Activated CD8-positive, alpha-beta memory T cell treated with anti-CD3 and anti-CD28 coated beads for 36 hours (primary cell): ENCODE measurements around the gene TRIM27. TPM values are rescaled to one million over a fixed set of nuclear protein-coding genes. Genes with fewer than 3 reads are reported as not detected.
"Not testable (repeated sequence)": the region's sequence is repeated elsewhere in the genome, so short reads cannot be mapped to it uniquely, and the experiment has no call there.

ENCODE experiments used
- CTCF ChIA-PET: fragments of 350-600 bp; sonication (Branson Sonifier 250); formaldehyde crosslinking; loops from one replicate; lab custom pipeline; 2021; ENCODE audit warnings: antibody characterized with exemption; lab: Charles Lee
- POLR2A ChIA-PET: fragments of 350-600 bp; sonication (Branson Sonifier 250); formaldehyde crosslinking; loops from one replicate; lab custom pipeline; 2021; ENCODE audit warnings: antibody characterized with exemption; lab: Charles Lee
- total RNA-seq, 2 experiments: library from RNA; stranded (reverse); gene quantifications; one replicate each; pipeline ENCODE4 v1.2.3, GENCODE V29; 2021

The TRIM27 gene, protein sequence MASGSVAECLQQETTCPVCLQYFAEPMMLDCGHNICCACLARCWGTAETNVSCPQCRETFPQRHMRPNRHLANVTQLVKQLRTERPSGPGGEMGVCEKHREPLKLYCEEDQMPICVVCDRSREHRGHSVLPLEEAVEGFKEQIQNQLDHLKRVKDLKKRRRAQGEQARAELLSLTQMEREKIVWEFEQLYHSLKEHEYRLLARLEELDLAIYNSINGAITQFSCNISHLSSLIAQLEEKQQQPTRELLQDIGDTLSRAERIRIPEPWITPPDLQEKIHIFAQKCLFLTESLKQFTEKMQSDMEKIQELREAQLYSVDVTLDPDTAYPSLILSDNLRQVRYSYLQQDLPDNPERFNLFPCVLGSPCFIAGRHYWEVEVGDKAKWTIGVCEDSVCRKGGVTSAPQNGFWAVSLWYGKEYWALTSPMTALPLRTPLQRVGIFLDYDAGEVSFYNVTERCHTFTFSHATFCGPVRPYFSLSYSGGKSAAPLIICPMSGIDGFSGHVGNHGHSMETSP
- total RNA-seq = 10 to 100 TPM; 65.0 to 67.3 TPM

DNA sequence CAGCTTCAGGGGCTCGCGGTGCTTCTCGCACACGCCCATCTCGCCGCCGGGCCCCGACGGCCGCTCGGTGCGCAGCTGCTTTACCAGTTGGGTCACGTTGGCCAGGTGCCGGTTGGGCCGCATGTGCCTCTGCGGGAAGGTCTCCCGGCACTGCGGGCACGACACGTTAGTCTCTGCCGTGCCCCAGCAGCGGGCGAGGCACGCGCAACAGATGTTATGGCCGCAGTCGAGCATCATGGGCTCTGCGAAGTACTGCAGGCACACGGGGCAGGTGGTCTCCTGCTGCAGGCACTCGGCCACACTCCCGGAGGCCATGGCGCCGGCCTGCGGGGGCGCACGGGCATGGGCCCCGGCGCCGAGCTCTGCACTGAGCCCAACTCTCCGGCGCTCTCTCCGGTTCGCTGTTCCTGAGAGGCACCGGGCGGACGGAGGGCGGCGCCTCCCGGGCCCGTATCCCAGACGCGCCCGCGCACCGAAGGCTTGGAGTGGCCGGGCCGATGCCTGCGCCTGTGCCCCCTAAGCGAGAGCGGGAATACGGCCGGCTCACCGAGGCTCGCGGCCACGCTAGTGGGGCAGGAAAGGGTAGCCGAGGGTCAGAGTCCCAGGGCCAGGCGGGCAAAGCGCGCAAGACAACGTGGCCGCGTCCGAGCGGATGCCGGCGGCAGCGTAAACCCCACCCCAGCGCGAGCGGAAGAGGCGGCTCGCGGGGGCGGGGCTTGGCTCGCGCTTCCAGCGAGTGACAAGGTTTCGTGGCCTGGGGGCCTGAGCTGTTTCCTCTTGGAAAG is at the start of gene TRIM27:
Gene TRIM27 (minus strand): TSS at position 668 of the 785 bp plus-strand sequence. CDS start 353 bp downstream, at position 315.
- CTCF ChIA-PET = interaction anchor here (0.7 to 3.6 kb wide), 4 partner anchors 17 to 1793 kb away, joined by 4 to 23 read pairs (median 7); no protein-coding TSS in a partner anchor
- POLR2A ChIA-PET = interaction anchor here (0.6 to 1.8 kb wide), 9 partner anchors 13 to 819 kb away, joined by 3 to 12 read pairs (median 4); no protein-coding TSS in a partner anchor

DNA sequence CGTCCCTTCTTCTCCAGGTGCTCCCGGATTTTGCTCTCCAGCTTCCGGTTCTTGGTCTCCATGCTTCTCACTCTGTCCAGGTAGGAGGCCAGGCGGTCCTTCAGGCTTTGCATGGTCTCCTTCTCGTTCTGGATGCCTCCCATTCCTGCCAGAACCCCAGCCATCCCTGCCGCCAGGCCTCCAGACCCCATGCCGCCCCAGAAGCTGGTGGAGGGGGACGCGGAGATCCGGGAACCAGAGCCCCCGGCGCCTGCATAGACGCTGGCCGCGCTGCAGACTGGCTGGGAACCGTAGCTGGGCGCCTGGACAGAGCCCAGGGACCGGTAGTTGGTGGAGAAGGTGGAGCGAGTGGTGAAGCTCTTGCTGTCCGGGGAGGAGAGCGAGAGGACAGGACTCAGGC is 46.3 kb upstream of the TRIM27 start:
- CTCF ChIA-PET, POLR2A ChIA-PET: not testable (repeated sequence)

DNA sequence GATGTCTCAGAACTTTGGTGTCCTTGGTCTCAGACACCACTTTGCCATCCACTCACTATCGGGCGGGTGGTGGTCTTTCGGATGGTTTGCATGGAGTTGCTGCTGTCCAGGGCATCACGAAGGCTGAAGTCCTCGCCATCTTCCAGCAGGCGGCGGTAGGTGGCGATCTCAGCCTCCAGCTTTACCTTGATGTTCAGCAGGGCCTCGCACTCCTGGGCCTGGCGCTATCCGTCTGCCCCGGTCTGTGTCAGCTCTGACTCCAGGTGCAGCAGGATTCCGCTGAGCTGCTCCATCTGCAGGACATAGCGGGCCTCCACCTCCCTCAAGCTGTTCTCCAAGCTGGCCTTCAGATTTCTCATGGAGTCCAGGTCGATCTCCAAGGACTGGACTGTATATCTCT is 45.3 kb upstream of the TRIM27 start:
- CTCF ChIA-PET = no interaction called here
- POLR2A ChIA-PET = no interaction called here

DNA sequence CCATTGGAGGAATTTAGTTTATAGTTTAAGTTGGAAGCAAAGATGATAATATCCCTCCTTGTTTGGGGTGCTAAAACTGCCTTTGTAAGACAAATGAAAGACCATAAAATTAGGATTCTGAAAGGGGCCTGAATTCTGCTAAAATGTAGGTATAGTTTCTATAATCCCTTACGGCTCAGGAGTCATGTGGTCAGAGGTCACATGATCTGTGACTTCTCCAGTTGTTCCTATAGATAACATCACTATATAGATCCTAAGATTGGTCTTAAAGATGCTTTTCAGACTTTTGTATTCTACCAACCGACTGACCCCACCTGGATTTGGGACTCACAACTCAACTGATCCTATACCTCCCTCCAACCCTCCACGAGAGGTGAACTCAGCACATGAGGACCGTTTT is 44.7 kb upstream of the TRIM27 start:
- POLR2A ChIA-PET = no interaction called here
- CTCF ChIA-PET = no interaction called here

DNA sequence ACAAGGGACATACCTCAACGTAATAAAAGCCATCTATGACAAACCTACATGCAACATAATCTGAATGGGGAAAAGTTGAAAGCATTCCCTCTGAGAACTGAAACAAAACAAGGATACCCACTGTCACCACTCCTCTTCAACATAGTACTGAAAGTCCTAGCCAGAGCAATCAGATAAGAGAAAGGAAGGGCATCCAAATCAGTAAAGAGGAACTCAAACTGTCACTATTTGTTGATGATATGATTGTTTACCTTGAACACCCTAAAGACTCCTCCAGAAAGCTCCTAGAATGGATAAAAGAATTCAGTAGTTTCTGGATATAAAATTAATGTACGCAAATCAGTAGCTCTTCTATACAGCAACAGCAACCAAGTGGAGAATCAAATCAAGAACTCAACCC is 41.9 kb upstream of the TRIM27 start:
- ChIA-PET POLR2A (no interaction called here), CTCF (no interaction called here)

DNA sequence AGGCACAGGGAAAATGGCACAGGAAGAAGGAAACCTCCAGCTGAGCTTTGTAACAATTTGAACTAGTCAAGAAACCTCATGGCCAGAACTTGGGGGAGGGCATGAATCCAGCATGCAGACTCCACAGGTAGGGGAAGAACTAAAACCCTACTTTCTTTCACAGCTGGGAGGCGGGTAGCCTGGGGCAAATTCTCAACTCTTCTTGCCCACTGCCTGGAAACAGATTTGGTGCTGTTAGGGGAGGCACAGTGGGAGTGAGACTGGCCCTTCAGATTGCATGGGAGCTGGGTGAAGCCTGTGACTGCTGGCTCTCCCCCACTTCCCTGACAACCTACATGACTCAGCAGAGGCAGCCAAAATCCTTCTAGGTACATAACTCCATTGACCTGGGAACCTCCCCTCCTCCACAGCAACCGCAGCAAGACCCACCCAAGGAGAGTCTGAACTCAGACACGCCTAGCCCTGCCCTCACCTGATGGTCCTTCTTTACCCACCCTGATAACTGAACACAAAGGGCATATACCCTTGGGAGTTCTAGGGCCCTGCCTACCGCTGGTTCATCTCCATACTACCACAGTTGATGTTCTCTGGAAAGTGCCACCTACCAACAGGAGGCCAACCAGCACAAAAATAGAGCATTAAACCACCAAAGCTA is 37.2 kb upstream of the TRIM27 start:
- ChIA-PET CTCF (interaction anchor here (0.8 kb wide), 1 partner anchor 12 kb away, joined by 3 read pairs; no protein-coding TSS in a partner anchor), POLR2A (no interaction called here)

DNA sequence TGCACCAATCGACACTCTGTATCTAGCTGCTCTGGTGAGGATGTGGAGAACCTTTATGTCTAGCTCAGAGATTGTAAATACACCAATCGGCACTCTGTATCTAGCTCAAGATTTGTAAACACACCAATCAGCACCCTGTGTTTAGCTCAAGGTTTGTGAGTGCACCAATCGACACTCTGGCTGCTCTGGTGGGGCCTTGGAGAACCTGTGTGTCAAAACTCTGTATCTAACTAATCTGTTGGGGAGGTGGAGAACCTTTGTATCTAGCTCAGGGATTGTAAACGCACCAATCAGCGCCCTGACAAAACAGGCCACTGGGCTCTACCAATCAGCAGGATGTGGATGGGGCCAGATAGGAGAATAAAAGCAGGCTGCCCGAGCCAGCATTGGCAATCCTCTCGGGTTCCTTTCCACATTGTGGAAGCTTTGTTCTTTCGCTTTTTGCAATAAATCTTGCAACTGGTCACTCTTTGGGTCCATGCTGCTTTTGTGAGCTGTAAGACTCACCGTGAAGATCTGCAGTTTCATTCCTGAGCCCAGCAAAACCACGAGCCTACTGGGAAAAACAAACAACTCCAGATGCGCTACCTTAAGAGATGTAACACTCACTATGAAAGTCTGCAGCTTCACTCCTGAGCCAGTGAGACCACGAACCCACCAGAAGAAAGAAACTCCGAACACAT is 34.9 kb upstream of the TRIM27 start:
- POLR2A ChIA-PET, CTCF ChIA-PET: not testable (repeated sequence)

DNA sequence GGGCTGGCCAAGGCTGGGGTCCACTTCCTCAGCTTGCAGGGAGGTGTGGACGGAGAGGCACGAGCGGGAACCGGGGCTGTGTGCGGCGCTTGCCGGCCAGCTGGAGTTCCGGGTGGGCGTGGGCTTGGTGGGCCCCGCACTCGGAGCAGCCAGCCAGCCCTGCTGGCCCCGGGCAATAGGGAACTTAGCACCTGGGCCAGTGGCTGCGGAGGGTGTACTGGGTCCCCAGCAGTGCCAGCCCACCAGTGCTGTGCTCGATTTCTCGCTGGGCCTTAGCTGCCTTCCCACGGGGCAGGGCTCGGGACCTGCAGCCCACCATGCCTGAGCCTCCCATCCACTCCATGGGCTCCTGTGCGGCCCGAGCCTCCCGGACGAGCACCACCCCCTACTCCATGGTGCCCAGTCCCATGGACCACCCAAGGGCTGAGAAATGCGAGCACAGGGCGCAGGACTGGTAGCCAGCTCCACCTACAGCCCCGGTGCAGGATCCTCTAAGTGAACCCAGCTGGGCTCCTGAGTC is 34.1 kb upstream of the TRIM27 start:
- POLR2A ChIA-PET, CTCF ChIA-PET: not testable (repeated sequence)

DNA sequence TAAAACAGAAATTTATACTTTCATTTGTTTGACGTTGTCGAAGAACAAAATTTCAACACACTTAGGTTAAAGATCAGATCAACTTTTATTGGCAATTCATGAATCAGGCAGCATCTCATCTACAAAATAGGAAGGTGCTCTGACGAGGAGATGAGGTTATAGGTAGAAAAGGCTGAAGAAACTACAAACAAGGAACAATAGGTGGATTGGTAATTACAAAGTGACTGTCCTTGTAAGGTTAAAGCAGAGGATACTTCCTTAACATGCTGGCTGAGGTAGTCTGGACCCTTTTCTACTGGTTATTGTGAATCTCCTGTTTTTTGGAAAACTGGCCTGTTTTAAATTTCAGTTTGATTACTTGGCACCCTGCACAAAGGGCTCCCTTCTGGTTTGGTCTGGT is 32.5 kb upstream of the TRIM27 start:
- POLR2A ChIA-PET = no interaction called here
- CTCF ChIA-PET = no interaction called here

DNA sequence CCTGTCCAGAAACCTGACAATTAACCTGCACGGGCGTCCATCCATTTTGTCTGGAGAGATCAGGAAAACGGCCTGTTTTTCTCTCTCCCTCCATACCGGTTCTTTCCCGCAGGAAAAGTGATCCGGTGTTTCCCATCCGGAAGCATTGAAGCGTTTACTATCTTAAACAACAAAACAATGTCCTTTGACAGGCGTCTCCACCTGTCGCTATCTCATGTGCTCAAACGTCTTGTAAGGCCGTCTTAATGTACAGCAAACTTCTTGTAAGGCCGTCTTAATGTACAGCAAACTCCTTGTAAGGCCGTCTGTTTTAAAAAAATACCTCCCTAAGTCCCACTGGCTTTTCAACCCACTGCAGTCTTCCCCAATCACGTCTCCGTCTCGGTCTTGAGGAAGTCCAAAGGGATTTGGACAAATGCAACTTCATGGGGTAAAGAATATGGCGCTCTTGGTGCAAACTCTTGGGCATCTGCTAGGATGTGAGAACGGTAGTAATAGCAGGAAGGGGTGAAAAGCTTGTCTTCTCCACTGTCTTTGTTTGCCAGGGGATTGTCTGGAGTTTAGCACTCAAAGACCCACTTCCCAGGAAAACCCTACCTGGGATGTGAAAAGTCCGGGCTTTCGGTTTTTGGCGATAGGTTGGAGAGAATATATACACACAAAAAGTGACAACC is 29.9 kb upstream of the TRIM27 start:
- POLR2A ChIA-PET = no interaction called here
- CTCF ChIA-PET = no interaction called here

DNA sequence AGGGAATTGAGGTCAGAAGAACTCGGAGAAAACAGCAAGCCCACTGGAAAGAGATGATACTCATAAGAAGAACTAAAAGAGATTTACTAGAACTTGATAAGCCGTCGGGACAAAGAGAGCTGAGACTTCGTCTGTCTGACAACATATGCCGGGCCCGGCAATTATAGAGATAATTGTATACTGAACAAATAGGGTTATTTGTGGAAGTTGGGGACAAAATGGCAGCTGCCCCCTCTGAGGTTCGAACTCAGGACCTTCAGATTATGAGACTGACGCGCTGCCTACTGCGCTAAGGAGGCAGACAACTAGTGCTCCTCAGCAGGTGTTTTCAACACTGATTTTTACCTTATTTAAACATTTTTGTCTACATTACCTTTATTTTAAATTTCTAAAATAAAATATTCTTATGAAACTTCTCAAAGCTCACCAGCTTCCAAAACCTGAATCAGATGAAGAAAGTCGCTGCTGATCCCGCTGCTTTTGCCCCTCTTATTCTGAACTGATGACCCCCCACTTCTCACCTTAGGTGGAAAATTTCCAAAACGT is 29.3 kb upstream of the TRIM27 start:
- POLR2A ChIA-PET = no interaction called here
- CTCF ChIA-PET = no interaction called here

DNA sequence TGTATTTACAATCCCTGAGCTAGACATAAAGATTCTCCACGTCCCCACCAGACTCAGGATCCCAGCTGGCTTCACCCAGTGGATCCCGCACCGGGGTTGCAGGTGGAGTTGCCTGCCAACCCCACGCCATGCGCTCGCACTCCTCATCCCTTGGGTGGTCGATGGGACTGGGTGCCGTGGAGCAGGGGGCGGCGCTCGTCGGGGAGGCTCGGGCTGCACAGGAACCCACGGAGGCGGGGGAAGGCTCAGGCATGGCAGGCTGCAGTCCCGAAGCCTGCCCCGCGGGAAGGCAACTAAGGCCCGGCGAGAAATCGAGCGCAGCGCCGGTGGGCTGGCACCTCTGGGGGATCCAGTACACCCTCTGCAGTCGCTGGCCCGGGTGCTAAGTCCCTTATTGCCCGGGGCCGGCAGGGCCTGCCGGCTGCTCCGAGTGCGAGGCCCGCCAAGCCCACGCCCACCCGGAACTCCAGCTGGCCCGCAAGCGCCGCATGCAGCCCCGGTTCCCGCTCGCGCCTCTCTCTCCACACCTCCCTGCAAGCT is 25.9 kb upstream of the TRIM27 start:
- CTCF ChIA-PET = interaction anchor here (1.4 kb wide), 1 partner anchor 11 kb away, joined by 3 read pairs; no protein-coding TSS in a partner anchor
- POLR2A ChIA-PET = not testable (repeated sequence)

DNA sequence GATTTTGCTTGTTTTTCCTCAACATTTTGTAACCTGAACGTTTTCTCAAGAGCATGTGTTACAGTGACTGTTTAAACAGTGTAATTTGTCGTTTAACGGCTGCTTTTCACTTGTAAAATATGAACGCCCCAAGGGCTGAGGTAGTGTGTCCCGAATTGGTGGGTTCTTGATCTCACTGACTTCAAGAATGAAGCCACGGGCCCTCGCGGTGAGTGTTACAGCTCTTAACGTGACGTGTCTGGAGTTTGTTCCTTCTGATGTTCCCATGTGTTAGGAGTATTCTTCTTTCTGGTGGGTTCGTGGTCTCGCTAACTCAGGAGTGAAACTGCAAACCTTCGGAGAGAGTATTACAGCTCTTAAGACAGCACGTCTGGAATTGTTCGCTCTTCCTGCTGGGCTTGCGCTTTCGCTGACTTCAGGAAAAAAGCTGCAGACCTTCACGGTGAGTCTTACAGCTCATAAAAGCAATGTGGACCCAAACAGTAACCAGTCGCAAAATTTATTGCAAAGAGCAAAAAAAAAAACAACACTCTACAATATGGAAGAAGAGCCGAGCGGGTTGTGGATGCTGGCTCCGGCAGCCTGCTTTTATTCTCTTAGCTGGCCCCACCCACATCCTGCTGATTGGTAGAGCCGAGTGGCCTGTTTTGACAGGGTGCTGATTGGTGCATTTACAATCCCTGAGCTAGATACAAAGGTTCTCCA is 25.1 kb upstream of the TRIM27 start:
- ChIA-PET CTCF (interaction anchor here (1.4 kb wide), 1 partner anchor 11 kb away, joined by 3 read pairs; no protein-coding TSS in a partner anchor), POLR2A (no interaction called here)

DNA sequence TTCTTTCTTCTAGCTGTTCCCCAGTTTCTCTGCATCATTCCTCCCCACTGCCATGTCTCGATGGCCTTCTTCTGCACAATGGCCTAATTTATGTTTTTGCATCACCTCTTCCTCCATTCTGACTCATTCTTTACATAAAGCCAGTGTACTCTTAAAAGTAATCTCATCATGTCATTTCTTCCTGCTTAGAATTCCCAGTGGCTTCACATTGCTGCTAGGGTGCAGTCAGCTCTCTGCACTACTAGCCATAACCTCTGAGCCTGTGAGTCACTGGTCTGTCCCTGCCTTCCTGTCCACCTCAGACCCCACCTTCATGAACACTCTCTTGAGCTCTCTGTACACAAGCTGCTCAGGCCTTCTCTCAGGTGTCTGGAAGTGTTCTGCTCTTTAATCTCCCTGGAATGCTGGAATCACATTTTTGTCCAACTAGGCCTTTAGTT is 24.1 kb upstream of the TRIM27 start:
- CTCF ChIA-PET = interaction anchor here (0.7 to 1.0 kb wide), 2 partner anchors 25 to 162 kb away, joined by 3 read pairs; no protein-coding TSS in a partner anchor
- POLR2A ChIA-PET = no interaction called here

DNA sequence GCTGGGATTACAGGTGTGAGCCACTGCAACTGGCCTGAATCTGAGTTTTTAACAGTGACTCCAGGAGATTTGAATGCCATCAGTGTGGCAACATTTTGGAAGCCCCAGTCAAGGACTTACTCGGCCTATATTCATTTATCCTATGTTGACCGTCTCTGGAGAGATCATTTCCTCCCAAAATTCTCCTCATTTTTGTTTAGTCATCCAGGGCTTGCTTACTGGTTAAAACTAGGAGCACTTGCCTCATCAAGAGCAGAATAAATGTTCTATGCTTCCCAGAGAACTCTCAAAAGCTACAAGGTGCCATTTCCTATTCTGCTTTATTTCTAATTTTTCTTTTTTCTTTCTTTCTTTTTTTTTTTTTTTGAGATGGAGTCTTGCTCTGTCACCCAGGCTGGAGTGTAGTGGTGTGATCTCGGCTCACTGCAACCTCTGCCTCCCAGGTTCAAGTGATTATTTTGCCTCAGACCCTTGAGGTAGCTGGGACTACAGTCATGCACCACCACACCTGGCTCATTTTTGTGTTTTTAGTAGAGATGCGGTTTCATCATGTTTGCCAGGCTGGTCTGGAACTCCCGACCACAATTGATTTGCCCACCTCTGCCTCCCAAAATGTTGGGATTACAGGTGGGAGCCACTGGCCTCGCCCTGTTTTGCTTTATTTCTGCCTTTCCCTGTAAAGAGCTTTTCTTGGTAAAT is 23.4 kb upstream of the TRIM27 start:
- ChIA-PET CTCF (interaction anchor here (0.7 to 1.0 kb wide), 2 partner anchors 25 to 161 kb away, joined by 3 read pairs; no protein-coding TSS in a partner anchor), POLR2A (no interaction called here)

DNA sequence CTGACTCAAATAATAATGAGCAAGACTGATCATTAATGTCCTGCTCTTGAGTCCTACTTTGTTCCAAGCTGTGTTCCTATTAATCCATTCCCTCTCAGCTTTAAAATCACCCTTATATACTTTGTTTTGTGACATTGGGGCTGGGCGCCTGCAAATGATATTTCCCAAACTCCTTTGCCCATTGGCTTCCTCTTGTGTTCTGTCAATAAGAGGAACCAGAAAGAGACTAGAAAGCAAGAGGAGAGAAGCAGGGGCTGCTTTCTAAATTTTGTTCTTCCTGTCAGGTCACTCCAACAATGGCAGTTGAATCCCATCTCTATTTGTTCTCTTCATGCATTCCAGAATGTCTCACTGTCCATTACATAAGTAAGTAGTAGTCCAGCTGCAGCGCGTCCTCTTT is 21.6 kb upstream of the TRIM27 start:
- ChIA-PET POLR2A (no interaction called here), CTCF (no interaction called here)
